PC-3 (cell line): ENCODE results near the gene CCR9. TPM values are rescaled to one million over a fixed set of nuclear protein-coding genes. Genes with fewer than 3 reads are reported as not detected.
A peak's percentile ranks its signal among the peaks of the same experiment; 100 is the strongest.

Experiments
- ATAC-seq: fragments of 200-7000 bp; cut with Tn5 transposase; 2 replicates; pipeline ENCODE4 v1.9.1; 2020; ENCODE audit warnings: mild to moderate bottlenecking, moderate library complexity
- BruUV-seq: library from RNA; stranded (reverse); fragments of 400-500 nt; replicated peaks from 2 replicates; lab custom pipeline; 2021; lab: Mats Ljungman, UMichigan
- CTCF ChIA-PET: fragments of 300-600 bp; sonication (Branson Sonifier 250); formaldehyde crosslinking; loops from one replicate; lab custom pipeline; 2022; ENCODE audit warnings: antibody characterized with exemption; lab: Charles Lee
- POLR2A ChIA-PET: fragments of 300-600 bp; sonication (Branson Sonifier 250); formaldehyde crosslinking; loops from one replicate; lab custom pipeline; 2022; ENCODE audit warnings: antibody characterized with exemption; ENCODE audit not compliant: unreplicated experiment; lab: Charles Lee
- DNase-seq: peaks from one replicate; pipeline ENCODE4 v3.0.0-alpha.2; 2015
- H2AFZ ChIP-seq: fragments of 300-600 bp; sonication (generic); 2 replicates; pipeline ENCODE4 v1.6.0; 2016; ENCODE audit warnings: antibody characterized with exemption, low read length
- H3F3A ChIP-seq: fragments of 300-600 bp; sonication (generic); one replicate; pipeline ENCODE4 v1.6.0; 2017; ENCODE audit warnings: antibody characterized with exemption, low read length, control low read depth, mild to moderate bottlenecking; ENCODE audit not compliant: unreplicated experiment
- H3K27ac ChIP-seq: fragments of 300-600 bp; sonication (generic); 2 replicates; pipeline ENCODE4 v1.5.1; 2016; ENCODE audit warnings: mild to moderate bottlenecking, low read length
- H3K27me3 ChIP-seq: fragments of 300-600 bp; sonication (generic); 2 replicates; pipeline ENCODE4 v1.6.1; 2016; ENCODE audit warnings: low read length, mixed read lengths
- H3K36me3 ChIP-seq: fragments of 300-600 bp; sonication (generic); 2 replicates; pipeline ENCODE4 v1.6.1; 2016; ENCODE audit warnings: low read depth, mixed run types, low read length, mixed read lengths
- H3K4me1 ChIP-seq: fragments of 300-600 bp; sonication (generic); 2 replicates; pipeline ENCODE4 v1.5.1; 2016; ENCODE audit warnings: low read length; ENCODE audit not compliant: insufficient read depth
- H3K4me2 ChIP-seq: fragments of 300-600 bp; sonication (generic); 2 replicates; pipeline ENCODE4 v1.6.0; 2016; ENCODE audit warnings: low read length
- H3K4me3 ChIP-seq: fragments of 300-600 bp; sonication (generic); 2 replicates; pipeline ENCODE4 v1.5.1; 2016; ENCODE audit warnings: mild to moderate bottlenecking, low read length, mixed read lengths
- H3K79me2 ChIP-seq: fragments of 300-600 bp; sonication (generic); 2 replicates; pipeline ENCODE4 v1.6.1; 2017; ENCODE audit warnings: low read length, mixed read lengths
- H3K9ac ChIP-seq: fragments of 300-600 bp; sonication (generic); 2 replicates; pipeline ENCODE4 v1.6.0; 2016; ENCODE audit warnings: mild to moderate bottlenecking, low read length
- H3K9me2 ChIP-seq: fragments of 300-600 bp; sonication (generic); replicated peaks from 2 replicates; pipeline ENCODE4 v1.6.1; 2016; ENCODE audit warnings: mixed run types, low read length, mixed read lengths
- H3K9me3 ChIP-seq: fragments of 300-600 bp; sonication (generic); 2 replicates; pipeline ENCODE4 v1.6.1; 2016; ENCODE audit warnings: low read length, mixed read lengths
- H4K20me1 ChIP-seq: fragments of 300-600 bp; sonication (generic); 2 replicates; pipeline ENCODE4 v1.6.1; 2016; ENCODE audit warnings: low read length, mixed read lengths
- CTCF ChIP-seq: fragments of 300-600 bp; sonication (generic); conservative IDR thresholded peaks from 2 replicates; pipeline ENCODE4 v1.5.1; 2017; ENCODE audit warnings: antibody characterized with exemption, low read depth, mild to moderate bottlenecking, low read length
- EZH2 ChIP-seq: fragments of 300-600 bp; sonication (generic); IDR thresholded peaks from one replicate; pipeline ENCODE4 v1.6.1; 2017; ENCODE audit warnings: antibody characterized with exemption, mild to moderate bottlenecking, low read length; ENCODE audit not compliant: unreplicated experiment
- EZH2phosphoT487 ChIP-seq: fragments of 300-600 bp; sonication (generic); IDR thresholded peaks from 2 replicates; pipeline ENCODE4 v1.6.1; 2018; ENCODE audit warnings: mild to moderate bottlenecking, antibody characterized with exemption, low read length, borderline replicate concordance
- intact Hi-C: fragments of 100-400 bp; cut with micrococcal nuclease; formaldehyde crosslinking; loops from 2 replicates; pipeline ENCODE4 v1.9.0; 2023
- total RNA-seq: library from RNA; depleted of rRNA; stranded (reverse); fragments of >200 nt; gene quantifications from 2 replicates; pipeline ENCODE4 v1.2.3, GENCODE V29; 2014

CCR9 gene
- total RNA-seq, 1 experiment from 2014 or later = not detected

GRCh38 chr3:45929042-45929679 lies 42.8 kb downstream of the CCR9 start:
- no peaks in the 10 kb centered on the region for H3K27me3 ChIP-seq
- H3K9me2 ChIP-seq = no peaks in the 10 kb centered on the region
- H3F3A ChIP-seq = no peaks in the 10 kb centered on the region
- H4K20me1 ChIP-seq = no peaks in the 10 kb centered on the region
- H3K36me3 ChIP-seq = peaks cover 26% of the 10 kb centered on the region; the same call in 1 of the 2 replicates
- H3K9ac ChIP-seq = no peak overlapping the region
- ChIA-PET POLR2A (interaction anchor here (0.5 kb wide), 1 partner anchor 168 kb away, joined by 11 read pairs; no protein-coding TSS in a partner anchor), CTCF (interaction anchor here (0.6 to 1.0 kb wide), 3 partner anchors 96 to 168 kb away, joined by 4 to 7 read pairs (median 5); no protein-coding TSS in a partner anchor)
- no peak overlapping the region for H3K4me3 ChIP-seq
- DNase-seq = peak; percentile 69
- H3K4me2 ChIP-seq = no peak overlapping the region
- H2AFZ ChIP-seq = no peak overlapping the region
- no TSS peak for BruUV-seq
- TF ChIP-seq CTCF (peak; percentile 92), EZH2phosphoT487 (no peak)
- no peaks in the 10 kb centered on the region for H3K79me2 ChIP-seq
- no peak overlapping the region for H3K27ac ChIP-seq
- H3K4me1 ChIP-seq = no peaks in the 10 kb centered on the region
- intact Hi-C loops = loop anchor here (1.0 kb wide), 2 partner anchors 85 to 168 kb away; no protein-coding TSS in a partner anchor
- no peaks in the 10 kb centered on the region for H3K9me3 ChIP-seq
- peak; percentile 94 for ATAC-seq

GRCh38 chr3:45931496-45931895 lies 45.2 kb downstream of the CCR9 start:
- TF ChIP-seq EZH2phosphoT487 = no peak
- TF ChIP-seq EZH2 = no peak
- no peak for TF ChIP-seq CTCF
- Histone ChIP-seq H3K79me2 (no peaks in the 10 kb centered on the region), H3K4me3 (no peak overlapping the region), H3F3A (no peaks in the 10 kb centered on the region), H3K9me2 (no peaks in the 10 kb centered on the region), H3K4me2 (no peak overlapping the region), H3K27ac (no peak overlapping the region), H2AFZ (no peak overlapping the region), H3K27me3 (no peaks in the 10 kb centered on the region), H4K20me1 (no peaks in the 10 kb centered on the region), H3K4me1 (no peaks in the 10 kb centered on the region), H3K9me3 (no peaks in the 10 kb centered on the region), H3K9ac (no peak overlapping the region), H3K36me3 (peaks cover 32% of the 10 kb centered on the region)
- no peak for DNase-seq
- CTCF ChIA-PET = no interaction called here
- BruUV-seq = no TSS peak
- no peak for ATAC-seq
- POLR2A ChIA-PET = no interaction called here
- intact Hi-C loops = no loop called here

- Histone ChIP-seq H3F3A (no peaks in the 10 kb centered on the region), H4K20me1 (no peaks in the 10 kb centered on the region), H3K27me3 (no peaks in the 10 kb centered on the region), H3K4me2 (no peak overlapping the region), H3K4me1 (no peaks in the 10 kb centered on the region), H3K79me2 (no peaks in the 10 kb centered on the region), H3K4me3 (no peak overlapping the region), H3K9ac (no peak overlapping the region), H3K36me3 (peaks cover 31% of the 10 kb centered on the region), H3K9me2 (no peaks in the 10 kb centered on the region), H3K27ac (no peak overlapping the region), H3K9me3 (no peaks in the 10 kb centered on the region), H2AFZ (no peak overlapping the region)
- TF ChIP-seq EZH2 = no peak
- no peak for TF ChIP-seq CTCF
- TF ChIP-seq EZH2phosphoT487 = no peak
- DNase-seq (no peak), ATAC-seq (no peak)
- ChIA-PET CTCF (no interaction called here), POLR2A (no interaction called here)
- intact Hi-C loops = no loop called here
- no TSS peak for BruUV-seq
Measured at GRCh38 chr3:45932112-45932511, 45.8 kb downstream of the CCR9 start.
